Neuronal stem cell (in vitro differentiated cells): ENCODE measurements around the gene CYB561.

ENCODE experiments used
- DNase-seq: peaks from one replicate; pipeline ENCODE4 v3.0.0-alpha.2; 2013; ENCODE audit warnings: low spot score
- H2AFZ ChIP-seq: one replicate; pipeline ENCODE4 v1.6.1; 2013; ENCODE audit warnings: mild to moderate bottlenecking, low read length, inconsistent platforms
- H2AK5ac ChIP-seq: 2 replicates; pipeline ENCODE4 v1.6.1; 2013; ENCODE audit warnings: low read depth, mild to moderate bottlenecking, inconsistent platforms, low read length, moderate library complexity, mixed read lengths
- H2BK120ac ChIP-seq: 2 replicates; pipeline ENCODE4 v1.6.1; 2013; ENCODE audit warnings: low read depth, mild to moderate bottlenecking, inconsistent platforms, low read length, moderate library complexity, mixed read lengths
- H2BK12ac ChIP-seq: one replicate; pipeline ENCODE4 v1.6.1; 2013; ENCODE audit warnings: low read length, inconsistent platforms
- H2BK15ac ChIP-seq: 2 replicates; pipeline ENCODE4 v1.6.1; 2013; ENCODE audit warnings: mild to moderate bottlenecking, low read length, inconsistent platforms, mixed read lengths
- H2BK5ac ChIP-seq: one replicate; pipeline ENCODE4 v1.6.1; 2013; ENCODE audit warnings: inconsistent platforms, mild to moderate bottlenecking, low read length, moderate library complexity
- H3K14ac ChIP-seq: one replicate; pipeline ENCODE4 v1.6.1; 2013; ENCODE audit warnings: low read length, inconsistent platforms
- H3K18ac ChIP-seq: 2 replicates; pipeline ENCODE4 v1.6.1; 2013; ENCODE audit warnings: low read length, inconsistent platforms
- H3K23ac ChIP-seq: 2 replicates; pipeline ENCODE4 v1.6.1; 2013; ENCODE audit warnings: low read depth, mild to moderate bottlenecking, mixed read lengths, low read length, inconsistent platforms; ENCODE audit not compliant: poor library complexity
- H3K27ac ChIP-seq: replicated peaks from 3 replicates; pipeline ENCODE4 v1.5.1; 2013; ENCODE audit warnings: low read length, inconsistent platforms
- H3K27me3 ChIP-seq, 3 experiments: 2 replicates each; pipeline ENCODE4 v1.6.1; 2013; ENCODE audit warnings: low read length in 3 of 3, mild to moderate bottlenecking in 2 of 3, inconsistent platforms in 1 of 3, low read depth in 1 of 3, mixed read lengths in 1 of 3, moderate library complexity in 1 of 3; ENCODE audit not compliant: control insufficient read depth in 3 of 3, insufficient read depth in 3 of 3
- H3K36me3 ChIP-seq, 2 donors: replicated peaks in 1 of 2; 2 replicates each; pipeline ENCODE4 v1.6.1; 2013; ENCODE audit warnings: low read length in 2 of 2; ENCODE audit not compliant: control insufficient read depth in 2 of 2, insufficient read depth in 2 of 2
- H3K4ac ChIP-seq: 2 replicates; pipeline ENCODE4 v1.6.1; 2013; ENCODE audit warnings: inconsistent platforms, mild to moderate bottlenecking, low read length, moderate library complexity
- H3K4me1 ChIP-seq, 2 donors: 1 replicate in 1 of 2; 2 replicates in 1 of 2; pipeline ENCODE4 v1.6.1; 2013; ENCODE audit warnings: low read length in 2 of 2, low read depth in 1 of 2; ENCODE audit not compliant: control insufficient read depth in 2 of 2, insufficient read depth in 1 of 2
- H3K4me2 ChIP-seq: one replicate; pipeline ENCODE4 v1.6.1; 2013; ENCODE audit warnings: mild to moderate bottlenecking, low read length, inconsistent platforms; ENCODE audit not compliant: insufficient read depth, poor library complexity, severe bottlenecking
- H3K4me3 ChIP-seq, 2 donors: 2 replicates each; pipeline ENCODE4 v1.5.1; 2013; ENCODE audit warnings: low read length in 2 of 2, mild to moderate bottlenecking in 2 of 2, inconsistent platforms in 1 of 2, moderate library complexity in 1 of 2
- H3K79me1 ChIP-seq: one replicate; pipeline ENCODE4 v1.6.1; 2013; ENCODE audit warnings: low read depth, mild to moderate bottlenecking, inconsistent platforms, low read length, moderate library complexity
- H3K9ac ChIP-seq: one replicate; pipeline ENCODE4 v1.6.1; 2013; ENCODE audit warnings: mild to moderate bottlenecking, low read depth, low read length, inconsistent platforms; ENCODE audit not compliant: poor library complexity
- H3K9me3 ChIP-seq, 2 donors: replicated peaks in 1 of 2; 2 replicates each; pipeline versions ENCODE3 to v1.6.1; 2013; ENCODE audit warnings: low read length in 2 of 2, mild to moderate bottlenecking in 2 of 2, inconsistent platforms in 1 of 2, low read depth in 1 of 2, mixed read lengths in 1 of 2, moderate library complexity in 1 of 2; ENCODE audit not compliant: control insufficient read depth in 2 of 2, insufficient read depth in 1 of 2
- H4K8ac ChIP-seq: one replicate; pipeline ENCODE4 v1.6.1; 2013; ENCODE audit warnings: low read depth, mild to moderate bottlenecking, inconsistent platforms, low read length, moderate library complexity
- H4K91ac ChIP-seq: one replicate; pipeline ENCODE4 v1.6.1; 2013; ENCODE audit warnings: low read length, low read depth, mild to moderate bottlenecking, inconsistent platforms; ENCODE audit not compliant: poor library complexity
- WGBS, 2 donors: extraction: QIAGEN DNeasy Blood & Tissue Kit; methylation state at CpG; one replicate each; pipeline ENCODE4 v1.1.7; 2013; ENCODE audit warnings: missing lambda C conversion rate in 2 of 2, mixed read lengths in 1 of 2; ENCODE audit not compliant: insufficient read length in 2 of 2, insufficient replicate concordance in 1 of 2; ENCODE audit errors: extremely low coverage in 2 of 2; 5-methylcytosine and 5-hydroxymethylcytosine counted together

CYB561 gene

DNA sequence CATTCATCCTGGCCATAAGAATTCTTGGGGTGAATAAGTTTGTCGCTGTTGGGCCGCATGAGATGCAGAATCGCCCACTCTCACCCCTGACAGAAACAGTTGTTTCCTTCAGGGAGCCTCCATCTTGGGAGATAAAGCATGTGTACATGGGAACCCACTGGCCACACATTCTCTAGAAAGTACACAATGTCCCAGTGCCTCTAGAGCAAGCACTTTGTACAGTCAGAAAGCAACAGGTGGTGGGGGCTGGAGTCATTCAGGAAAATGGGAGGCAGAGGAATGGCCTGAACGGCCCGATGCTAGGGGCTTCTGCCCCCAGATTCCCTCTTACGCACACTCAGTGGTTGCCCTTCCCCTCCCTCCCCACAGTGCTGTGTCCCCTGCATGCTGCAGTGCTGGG is 46.8 kb upstream of the CYB561 start:
- Histone ChIP-seq H3K4me1 (peaks cover 3 to 4% of the 10 kb centered on the region in 2 donors), H3K9ac (no peak overlapping the region), H3K27ac (no peak overlapping the region), H3K36me3 (no peaks in the 10 kb centered on the region), H4K91ac (no peak overlapping the region), H2BK15ac (no peak overlapping the region), H2AFZ (no peak overlapping the region), H3K4ac (no peak overlapping the region), H3K18ac (no peak overlapping the region), H2BK120ac (no peak overlapping the region), H4K8ac (no peak overlapping the region), H3K14ac (no peak overlapping the region), H3K23ac (no peak overlapping the region), H2BK12ac (no peak overlapping the region), H3K4me2 (no peak overlapping the region), H3K27me3 (peaks cover 0 to 64% (median 0%) of the 10 kb centered on the region in 3 experiments), H2BK5ac (no peak overlapping the region), H3K4me3 (no peak overlapping the region), H3K79me1 (no peaks in the 10 kb centered on the region), H2AK5ac (no peak overlapping the region), H3K9me3 (no peaks in the 10 kb centered on the region)
- no peak for DNase-seq
- no CpG with 5 or more reads among the region's 6 CpGs for WGBS, 2 donors

DNA sequence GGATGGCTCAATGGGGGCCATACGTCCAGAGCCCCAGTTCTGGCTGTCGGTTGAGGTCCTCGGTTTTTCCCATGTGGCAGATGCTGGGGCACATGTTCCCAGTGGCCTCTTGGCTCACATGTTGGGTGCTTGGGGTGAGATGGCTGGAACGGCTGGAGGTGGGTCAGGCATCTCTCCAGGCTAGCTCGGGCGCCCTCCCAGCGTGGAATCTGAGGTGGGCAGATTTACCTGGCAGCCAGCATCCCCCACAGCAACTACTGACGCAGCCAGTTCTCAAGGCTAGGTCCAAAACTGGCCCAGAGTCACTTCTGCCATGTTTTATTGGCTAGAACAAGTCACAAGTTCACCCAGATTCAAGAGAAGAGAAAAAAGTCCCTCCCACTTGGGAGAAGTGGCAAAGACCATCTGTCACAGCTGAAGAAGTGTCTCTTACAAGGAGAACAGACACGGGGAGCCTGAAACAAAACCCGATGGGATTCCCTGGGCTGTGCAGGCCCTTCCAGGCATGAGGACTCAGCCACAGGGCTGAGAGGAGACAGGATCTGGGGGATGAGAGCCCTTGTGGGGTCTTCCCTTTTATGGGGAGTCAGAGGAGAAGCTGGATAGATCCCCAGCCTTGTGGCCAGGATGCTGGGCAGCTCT is 46.0 kb upstream of the CYB561 start:
- Histone ChIP-seq H3K9me3 (no peaks in the 10 kb centered on the region), H3K4me2 (no peak overlapping the region), H3K4ac (no peak overlapping the region), H3K27ac (no peak overlapping the region), H3K79me1 (no peaks in the 10 kb centered on the region), H4K91ac (no peak overlapping the region), H3K18ac (no peak overlapping the region), H3K4me3 (no peak overlapping the region), H3K9ac (no peak overlapping the region), H2BK5ac (no peak overlapping the region), H3K36me3 (no peaks in the 10 kb centered on the region), H2BK15ac (no peak overlapping the region), H4K8ac (no peak overlapping the region), H2BK120ac (no peak overlapping the region), H2AFZ (no peak overlapping the region), H3K23ac (peak overlapping the region; percentile 45), H3K27me3 (peaks cover 0 to 66% (median 0%) of the 10 kb centered on the region in 3 experiments), H2AK5ac (no peak overlapping the region), H2BK12ac (no peak overlapping the region), H3K14ac (no peak overlapping the region), H3K4me1 (no peaks in the 10 kb centered on the region)
- no peak for DNase-seq
- WGBS, 2 donors, result no CpG with 5 or more reads among the region's 10 CpGs

DNA sequence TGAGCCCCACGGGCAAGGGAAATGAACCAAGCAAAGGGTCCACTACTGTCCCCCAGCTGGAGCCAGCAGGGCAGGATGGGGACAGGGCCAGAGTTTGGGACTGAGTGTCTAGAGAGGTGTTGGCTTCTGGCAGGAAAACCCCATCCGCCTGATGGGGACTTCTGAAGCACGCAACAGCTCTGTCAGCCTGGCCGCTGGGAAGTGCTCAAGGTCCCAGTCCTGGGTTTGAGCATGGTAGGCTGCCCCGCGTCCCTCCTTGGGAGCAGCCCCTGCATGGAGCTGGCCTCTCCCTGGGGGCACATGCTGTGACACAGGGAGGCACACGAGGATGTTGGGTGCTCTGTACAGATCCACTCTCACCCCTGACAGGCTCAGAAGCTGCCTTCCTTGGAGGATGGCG is 45.3 kb upstream of the CYB561 start:
- H2BK15ac ChIP-seq, result no peak overlapping the region
- H3K79me1 ChIP-seq, result no peaks in the 10 kb centered on the region
- H3K14ac ChIP-seq, result no peak overlapping the region
- no peak for DNase-seq
- H3K27me3 ChIP-seq, result peaks cover 0 to 73% (median 0%) of the 10 kb centered on the region in 3 experiments
- H3K36me3 ChIP-seq, result no peaks in the 10 kb centered on the region
- H3K23ac ChIP-seq, result peak overlapping the region; percentile 18
- H3K27ac ChIP-seq, result no peak overlapping the region
- no peak overlapping the region for H2BK5ac ChIP-seq
- no peak overlapping the region for H3K18ac ChIP-seq
- H2AK5ac ChIP-seq, result no peak overlapping the region
- WGBS, 2 donors, result no CpG with 5 or more reads among the region's 8 CpGs
- no peak overlapping the region for H2AFZ ChIP-seq
- no peak overlapping the region for H2BK120ac ChIP-seq
- no peaks in the 10 kb centered on the region for H3K9me3 ChIP-seq
- peak overlapping the region; percentile 5 for H2BK12ac ChIP-seq
- no peak overlapping the region for H3K9ac ChIP-seq
- H4K91ac ChIP-seq, result no peak overlapping the region
- no peak overlapping the region for H4K8ac ChIP-seq
- H3K4me2 ChIP-seq, result no peak overlapping the region
- no peaks in the 10 kb centered on the region for H3K4me1 ChIP-seq
- H3K4me3 ChIP-seq, result no peak overlapping the region
- H3K4ac ChIP-seq, result no peak overlapping the region

DNA sequence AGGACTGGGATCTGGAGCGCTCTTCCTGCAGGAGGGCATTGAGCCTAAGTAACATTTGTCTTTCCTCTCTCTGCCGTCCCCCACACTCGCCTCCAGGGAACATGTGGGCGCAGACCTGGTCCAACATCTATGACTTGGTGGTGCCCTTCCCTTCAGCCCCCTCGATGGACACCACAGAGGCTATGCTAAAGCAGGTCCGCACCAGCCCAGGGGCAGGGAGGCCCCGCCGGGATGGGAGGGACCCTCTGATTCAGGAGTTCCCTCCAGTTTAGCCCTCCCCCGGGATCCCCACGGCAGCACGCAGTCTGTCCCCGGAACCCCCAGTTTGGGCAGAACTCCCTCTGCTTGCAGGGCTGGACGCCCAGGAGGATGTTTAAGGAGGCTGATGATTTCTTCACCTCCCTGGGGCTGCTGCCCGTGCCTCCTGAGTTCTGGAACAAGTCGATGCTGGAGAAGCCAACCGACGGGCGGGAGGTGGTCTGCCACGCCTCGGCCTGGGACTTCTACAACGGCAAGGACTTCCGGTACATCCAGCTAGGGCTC is 44.8 kb upstream of the CYB561 start:
- H2BK5ac ChIP-seq, result no peak overlapping the region
- H3K27ac ChIP-seq, result no peak overlapping the region
- no peak overlapping the region for H3K9ac ChIP-seq
- H3K36me3 ChIP-seq, result no peaks in the 10 kb centered on the region
- no peaks in the 10 kb centered on the region for H3K4me1 ChIP-seq
- no peak overlapping the region for H2BK15ac ChIP-seq
- no peak overlapping the region for H3K4me2 ChIP-seq
- H2AFZ ChIP-seq, result no peak overlapping the region
- WGBS, 2 donors, result no CpG with 5 or more reads among the region's 22 CpGs
- no peak overlapping the region for H3K14ac ChIP-seq
- H4K91ac ChIP-seq, result no peak overlapping the region
- H3K18ac ChIP-seq, result no peak overlapping the region
- H4K8ac ChIP-seq, result no peak overlapping the region
- H2BK120ac ChIP-seq, result no peak overlapping the region
- peak overlapping the region; percentile 5 for H2BK12ac ChIP-seq
- H3K9me3 ChIP-seq, result no peaks in the 10 kb centered on the region
- no peaks in the 10 kb centered on the region for H3K79me1 ChIP-seq
- H3K4me3 ChIP-seq, result no peak overlapping the region
- peak overlapping the region; percentile 18 for H3K23ac ChIP-seq
- no peak for DNase-seq
- peaks cover 0 to 74% (median 0%) of the 10 kb centered on the region in 3 experiments for H3K27me3 ChIP-seq
- no peak overlapping the region for H3K4ac ChIP-seq
- H2AK5ac ChIP-seq, result no peak overlapping the region
